ENCODE results near the gene TYW1B. TPM values are rescaled to one million over a fixed set of nuclear protein-coding genes. Genes with fewer than 3 reads are reported as not detected.
"Not testable (repeated sequence)": the region's sequence is repeated elsewhere in the genome, so short reads cannot be mapped to it uniquely, and the experiment has no call there.

The TYW1B gene
- total and polyA plus RNA-seq, 8 donors = 0.93 to 21.0 (median 2.0) TPM

- H3K4me3 ChIP-seq; H3K27me3 ChIP-seq; H3K4me1 ChIP-seq; intact Hi-C loops (cut with DNase I; ENCODE audit: low total_unique reads); DNase-seq; H3K27ac ChIP-seq: not testable (repeated sequence)
- peaks cover 22 to 57% (median 53%) of the 10 kb centered on the region in 4 donors for H3K36me3 ChIP-seq
- peaks cover 3 to 24% (median 12%) of the 10 kb centered on the region in 4 donors for H3K9me3 ChIP-seq
- WGBS, 5 donors = 90 to 99% (median 98%) methylated on average over 6 of the region's 6 CpGs
Measured at GRCh38 chr7:72838315-72838714, 10.3 kb upstream of the TYW1B start.

GRCh38 chr7:72837291-72837690, 9.3 kb upstream of the TYW1B start:
- Histone ChIP-seq H3K36me3 (peaks cover 30 to 67% (median 63%) of the 10 kb centered on the region in 4 donors), H3K9me3 (peaks cover 3 to 24% (median 12%) of the 10 kb centered on the region in 4 donors)
- H3K27ac ChIP-seq; H3K4me1 ChIP-seq; intact Hi-C loops (cut with DNase I; ENCODE audit: low total_unique reads); H3K4me3 ChIP-seq; DNase-seq; H3K27me3 ChIP-seq: not testable (repeated sequence)
- WGBS, 5 donors = 89 to 95% (median 92%) methylated on average over 3 of the region's 3 CpGs

- Histone ChIP-seq H3K4me3 (peak overlapping the region; percentile 68 to 78 (median 74)), H3K4me1 (peaks cover 16 to 45% (median 29%) of the 10 kb centered on the region in 4 donors), H3K36me3 (peaks cover 30 to 47% (median 43%) of the 10 kb centered on the region in 4 donors), H3K27ac (peak overlapping the region; percentile 91 to 99 (median 98))
- intact Hi-C loops (cut with DNase I; ENCODE audit: low total_unique reads); H3K9me3 ChIP-seq; H3K27me3 ChIP-seq: not testable (repeated sequence)
- WGBS, 5 donors = 18 to 35% (median 30%) methylated on average over 4 to 5 of the region's 5 CpGs
- peak in 1 of 2 donors; percentile 7 for DNase-seq
Measured at GRCh38 chr7:72830567-72830966, 2.6 kb upstream of the TYW1B start.

- H3K27me3 ChIP-seq; intact Hi-C loops (cut with DNase I; ENCODE audit: low total_unique reads); H3K9me3 ChIP-seq: not testable (repeated sequence)
- peaks cover 16 to 46% (median 29%) of the 10 kb centered on the region in 4 donors for H3K4me1 ChIP-seq
- peak overlapping the region; percentile 68 to 78 (median 74) for H3K4me3 ChIP-seq
- H3K36me3 ChIP-seq = peaks cover 26 to 39% (median 36%) of the 10 kb centered on the region in 4 donors
- TF ChIP-seq CTCF (IDR thresholded peaks at IDR 0.05) (peak in 2 of 7 experiments; percentile 29 to 34), EP300 (IDR thresholded peaks at IDR 0.05) (peak; percentile 30), POLR2AphosphoS5 (IDR thresholded peaks at IDR 0.05) (peak; percentile 86 to 95 (median 87)), POLR2A (IDR thresholded peaks at IDR 0.05) (peak in 1 of 4 donors; percentile 32)
- DNase-seq = peak; percentile 47 to 80
- peak overlapping the region; percentile 91 to 99 (median 98) for H3K27ac ChIP-seq
- WGBS, 5 donors = 0 to 2% (median 0%) methylated on average over 21 to 29 of the region's 29 CpGs
Measured at GRCh38 chr7:72829687-72830354, 1.8 kb upstream of the TYW1B start.

- TF ChIP-seq POLR2AphosphoS5 (IDR thresholded peaks at IDR 0.05) (peak; percentile 94 to 98 (median 98)), POLR2A (IDR thresholded peaks at IDR 0.05) (peak in 2 of 4 donors; percentile 78 to 87)
- intact Hi-C loops (cut with DNase I; ENCODE audit: low total_unique reads); H3K27me3 ChIP-seq; H3K9me3 ChIP-seq: not testable (repeated sequence)
- H3K4me3 ChIP-seq = peak overlapping the region; percentile 68 to 78 (median 74)
- DNase-seq = peak; percentile 98 to 99
- WGBS, 5 donors = 0 to 1% (median 0%) methylated on average over 9 to 36 of the region's 36 CpGs
- H3K36me3 ChIP-seq = peaks cover 22 to 34% (median 31%) of the 10 kb centered on the region in 4 donors
- H3K4me1 ChIP-seq = peaks cover 16 to 46% (median 31%) of the 10 kb centered on the region in 4 donors
- peak overlapping the region; percentile 91 to 99 (median 98) for H3K27ac ChIP-seq
Measured at GRCh38 chr7:72829291-72829686, 1.3 kb upstream of the TYW1B start.

- H3K27ac ChIP-seq = peak overlapping the region in 1 of 5 donors; percentile 41
- H3K36me3 ChIP-seq; H3K9me3 ChIP-seq; intact Hi-C loops (cut with DNase I; ENCODE audit: low total_unique reads); H3K27me3 ChIP-seq; H3K4me3 ChIP-seq: not testable (repeated sequence)
- TF ChIP-seq CTCF (IDR thresholded peaks at IDR 0.05) = peak in 2 of 7 experiments; percentile 31 to 48
- WGBS, 5 donors = 57 to 66% (median 63%) methylated on average over 9 to 10 of the region's 11 CpGs
- H3K4me1 ChIP-seq = peaks cover 5 to 15% (median 11%) of the 10 kb centered on the region in 4 donors
- peak in 1 of 2 donors; percentile 7 for DNase-seq
Measured at GRCh38 chr7:72823765-72824732, 4.0 kb downstream of the TYW1B start.

GRCh38 chr7:72822497-72822896, 5.5 kb downstream of the TYW1B start:
- H3K27ac ChIP-seq; H3K36me3 ChIP-seq; DNase-seq; H3K9me3 ChIP-seq; intact Hi-C loops (cut with DNase I; ENCODE audit: low total_unique reads); H3K4me3 ChIP-seq; H3K27me3 ChIP-seq: not testable (repeated sequence)
- WGBS, 5 donors = 91 to 96% (median 94%) methylated on average over 3 of the region's 3 CpGs
- peaks cover 5 to 14% (median 10%) of the 10 kb centered on the region in 4 donors for H3K4me1 ChIP-seq

- not testable (repeated sequence) for H3K4me1 ChIP-seq, DNase-seq, H3K27me3 ChIP-seq, H3K4me3 ChIP-seq, H3K9me3 ChIP-seq, H3K27ac ChIP-seq
- H3K36me3 ChIP-seq = peaks cover 0 to 22% (median 15%) of the 10 kb centered on the region in 4 donors
- intact Hi-C loops (cut with DNase I; ENCODE audit: low total_unique reads) = loop anchor here (10.0 kb wide), 1 partner anchor 86 kb away; no protein-coding TSS in a partner anchor
- 87 to 93% (median 93%) methylated on average over 10 of the region's 10 CpGs for whole genome bisulfite sequencing, 5 donors
Measured at GRCh38 chr7:72818663-72819361, 9.2 kb downstream of the TYW1B start.
